Measurements from ENCODE around the gene DIS3L2. TPM values are rescaled to one million over a fixed set of nuclear protein-coding genes. Genes with fewer than 3 reads are reported as not detected.

The DIS3L2 gene
- total and polyA plus RNA-seq, 2 of the 4 experiments (the other 2 are of a cell fraction) = 14.7 to 19.2 TPM

- peaks cover 8% of the 10 kb centered on the region for H3K36me3 ChIP-seq (ENCODE audit: control insufficient read depth, insufficient read depth, low read length)
- no peak for DNase-seq
- ChIA-PET POLR2A (ENCODE audit: unreplicated experiment) (no interaction called here), CTCF (no interaction called here)
- H3K9ac ChIP-seq (ENCODE audit: low read depth, low read length) = no peak overlapping the region
- TF ChIP-seq RAD21 (IDR thresholded peaks at IDR 0.05; ENCODE audit: low read length) (no peak), CEBPB (IDR thresholded peaks at IDR 0.05; ENCODE audit: low read depth, low read length) (no peak), POLR2A (IDR thresholded peaks at IDR 0.05; ENCODE audit: low read depth, low read length) (no peak), ELK1 (IDR thresholded peaks at IDR 0.05; ENCODE audit: borderline replicate concordance, low read depth, low read length) (no peak), RCOR1 (IDR thresholded peaks at IDR 0.05; ENCODE audit: insufficient replicate concordance, low read length) (no peak), MXI1 (IDR thresholded peaks at IDR 0.05; ENCODE audit: borderline replicate concordance, low read depth, low read length) (no peak), NFE2L2 (IDR thresholded peaks at IDR 0.05; ENCODE audit: low read depth, low read length) (no peak), FOS (IDR thresholded peaks at IDR 0.05; ENCODE audit: low read depth, low read length) (no peak), MAZ (IDR thresholded peaks at IDR 0.05; ENCODE audit: borderline replicate concordance, low read depth, low read length) (no peak), MAFK (IDR thresholded peaks at IDR 0.05; ENCODE audit: low read depth, low read length) (no peak), CTCF (conservative IDR thresholded peaks at IDR 0.05; ENCODE audit: low read depth, low read length) (no peak), BHLHE40 (IDR thresholded peaks at IDR 0.05; ENCODE audit: low read depth, low read length) (no peak), RFX5 (IDR thresholded peaks at IDR 0.05; ENCODE audit: low read depth, low read length) (no peak)
- H4K91ac ChIP-seq (ENCODE audit: insufficient read depth, low read depth, low read length) = no peak overlapping the region
- intact Hi-C loops (cut with micrococcal nuclease) = no loop called here
- no peak overlapping the region for H2AK9ac ChIP-seq (replicated peaks; ENCODE audit: low read depth, low read length, poor library complexity)
- H3K9me3 ChIP-seq (ENCODE audit: control insufficient read depth, insufficient read depth, low read length) = no peaks in the 10 kb centered on the region
- H2AFZ ChIP-seq (replicated peaks; ENCODE audit: low read length, poor library complexity) = no peak overlapping the region
- H2BK20ac ChIP-seq (ENCODE audit: low read depth, low read length) = no peak overlapping the region
- H3K27ac ChIP-seq (ENCODE audit: insufficient read depth, low read length) = no peak overlapping the region
- no peaks in the 10 kb centered on the region for H3K27me3 ChIP-seq (ENCODE audit: control insufficient read depth, insufficient read depth, low read length)
- no peak overlapping the region for H4K8ac ChIP-seq (ENCODE audit: low read depth in 2 of 2, low read length in 2 of 2)
- H3K4me3 ChIP-seq (ENCODE audit: insufficient read depth, low read depth, low read length) = no peak overlapping the region
- H3K14ac ChIP-seq (replicated peaks; ENCODE audit: low read depth, low read length) = no peak overlapping the region
- in situ Hi-C loops (cut with MboI; ENCODE audit: low sequenced_read_pairs) = no loop called here
- no peak overlapping the region for H3K18ac ChIP-seq (ENCODE audit: low read depth, low read length)
- no peak overlapping the region for H3K56ac ChIP-seq (ENCODE audit: extremely low read depth, insufficient read depth, low read length)
- no peak overlapping the region for H2BK15ac ChIP-seq (ENCODE audit: low read depth, low read length)
- H3K23ac ChIP-seq (ENCODE audit: low read depth, low read length) = no peak overlapping the region
- no peak overlapping the region for H2AK5ac ChIP-seq (ENCODE audit: low read depth, low read length)
- BruUV-seq (replicated peaks) = no TSS peak
- dilution Hi-C loops (cut with HindIII; ENCODE audit: low sequenced_read_pairs, unreplicated experiment) = no loop called here
- no peak overlapping the region for H4K5ac ChIP-seq (ENCODE audit: low read depth, low read length)
- no peaks in the 10 kb centered on the region; the same call in 1 of the 2 replicates for H3K9me1 ChIP-seq (ENCODE audit: insufficient read depth, low read length)
- no peak overlapping the region for H2BK120ac ChIP-seq (ENCODE audit: low read depth, low read length)
- no peaks in the 10 kb centered on the region for H3K79me1 ChIP-seq (ENCODE audit: low read depth in 1 of 2, low read length in 2 of 2)
- H2BK5ac ChIP-seq (ENCODE audit: low read depth, low read length, poor library complexity, severe bottlenecking) = no peak overlapping the region
- no peak overlapping the region for H3K4ac ChIP-seq (ENCODE audit: low read depth, low read length)
- no peak for ATAC-seq (ENCODE audit: low read depth)
- H3K4me2 ChIP-seq (ENCODE audit: low read depth, low read length) = no peak overlapping the region
- H3K4me1 ChIP-seq (ENCODE audit: control insufficient read depth, insufficient read depth, low read length) = no peaks in the 10 kb centered on the region
- H4K20me1 ChIP-seq (ENCODE audit: insufficient read depth, low read length) = no peaks in the 10 kb centered on the region
- WGBS, 2 experiments (ENCODE audit: extremely low coverage in 2 of 2, insufficient read length in 1 of 2) = 100% methylated on average over 2 of the region's 8 CpGs; no CpG with 5 or more reads in 1 of the 2 experiments
These were observed 250.5 kb downstream of the DIS3L2 start for GRCh38 chr2:232211743-232212686.
